ENCODE measurements around the gene PSTPIP1. TPM values are rescaled to one million over a fixed set of nuclear protein-coding genes. Genes with fewer than 3 reads are reported as not detected.

The PSTPIP1 gene
- total and polyA plus RNA-seq, 9 of the 15 experiments (the other 6 are each of a cell fraction or from before 2014, with no cell fraction given): not detected

DNA sequence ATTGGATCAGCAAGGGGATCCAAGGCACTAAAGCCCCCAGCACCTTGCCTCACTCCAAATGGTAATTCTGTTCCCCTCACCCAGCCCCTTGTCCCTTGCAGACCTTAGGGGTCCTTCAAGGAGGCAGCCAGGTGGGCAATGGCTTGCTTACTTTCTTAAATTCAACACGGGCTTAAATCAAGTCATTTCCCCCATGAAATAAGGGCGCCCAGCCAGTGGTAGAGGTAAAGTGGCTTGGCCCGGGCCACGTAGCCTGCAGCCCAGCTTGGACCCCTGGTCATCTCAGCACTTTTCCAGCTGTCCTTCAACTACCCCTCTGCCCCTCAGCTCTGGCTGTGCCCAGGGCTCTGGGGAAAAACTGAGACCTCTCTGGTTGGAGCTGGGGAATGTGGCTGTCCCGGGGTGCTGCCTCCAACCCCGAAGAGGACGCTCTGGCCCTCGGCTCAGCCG lies 1.2 kb downstream of the PSTPIP1 start:
- no peak for TF ChIP-seq C11orf30 (IDR thresholded peaks at IDR 0.05; ENCODE audit: low read depth)
- TF ChIP-seq ZNF57 (CRISPR knock-in tag; IDR thresholded peaks at IDR 0.05): no peak
- no peak for TF ChIP-seq HNRNPK (IDR thresholded peaks at IDR 0.05; ENCODE audit: low read depth, low read length, poor library complexity, severe bottlenecking)
- no peak for TF ChIP-seq ZNF696 (CRISPR knock-in tag; conservative IDR thresholded peaks at IDR 0.05)
- no peak for TF ChIP-seq ARID2 (IDR thresholded peaks at IDR 0.05)
- TF ChIP-seq SRF (CRISPR knock-in tag; IDR thresholded peaks at IDR 0.05): no peak
- TF ChIP-seq NR4A1 (CRISPR knock-in tag; IDR thresholded peaks at IDR 0.05): no peak
- no peak for TF ChIP-seq NR4A1 (tag; IDR thresholded peaks at IDR 0.05)
- TF ChIP-seq NCOA1 (IDR thresholded peaks at IDR 0.05; ENCODE audit: low read depth): no peak
- TF ChIP-seq CAMTA2 (CRISPR knock-in tag; conservative IDR thresholded peaks at IDR 0.05): no peak
- no peak for TF ChIP-seq MBD1 (CRISPR knock-in tag; IDR thresholded peaks at IDR 0.05)
- in situ Hi-C loops (cut with MboI): no loop called here
- FAIRE-seq: no peak
- Histone ChIP-seq H2AFZ (ENCODE audit: low read depth, low read length) (no peak overlapping the region), H3K9me1 (ENCODE audit: control insufficient read depth, insufficient read depth, low read length) (no peaks in the 10 kb centered on the region), H4K20me1 (replicated peaks; ENCODE audit: control insufficient read depth, insufficient read depth, low read length) (peaks cover 4% of the 10 kb centered on the region; the same call in 1 of the 2 replicates), H3K27ac (ENCODE audit: extremely low read depth, low read depth, low read length) (no peak overlapping the region), H3K9ac (ENCODE audit: insufficient read depth in 1 of 2, low read depth in 2 of 2, low read length in 2 of 2) (no peak overlapping the region; a peak in 1 of 4 replicates), H3K27me3 (ENCODE audit: control insufficient read depth in 2 of 2, insufficient read depth in 2 of 2, low read length in 2 of 2) (peaks cover 36 to 88% of the 10 kb centered on the region in 2 experiments), H3K79me2 (ENCODE audit: control insufficient read depth, insufficient read depth, low read length) (no peaks in the 10 kb centered on the region), H3K36me3 (ENCODE audit: control insufficient read depth, insufficient read depth, low read length) (no peaks in the 10 kb centered on the region), H3K4me3 (no peak overlapping the region), H3K4me2 (ENCODE audit: insufficient read depth, low read length) (no peak overlapping the region), H3K9me3 (replicated peaks; ENCODE audit: control insufficient read depth, insufficient read depth, low read depth, low read length) (no peaks in the 10 kb centered on the region), H3K4me1 (replicated peaks in 1 of 2; ENCODE audit: control insufficient read depth in 2 of 2, insufficient read depth in 2 of 2, low read length in 2 of 2) (peaks cover 0 to 12% of the 10 kb centered on the region in 2 experiments; a peak in 1 of 5 replicates)
- intact Hi-C loops (cut with micrococcal nuclease): no loop called here
- no TSS peak for BruUV-seq (replicated peaks)
- POLR2A ChIA-PET: no interaction called here
- DNase-seq (ENCODE audit: extremely low read depth in 1 of 4, low spot score in 3 of 4): no peak
- WGBS (ENCODE audit: insufficient coverage, low coverage, missing lambda C conversion rate): 0% methylated on average over 9 of the region's 9 CpGs
- no peak for ATAC-seq
- CTCF ChIA-PET (ENCODE audit: low intra/inter-chr PET ratio): no interaction called here

All from K562 (cell line).